Neuronal stem cell (in vitro differentiated cells): Measurements from ENCODE around the gene RER1.
A peak's percentile ranks its signal among the peaks of the same experiment; 100 is the strongest.

Experiments used
- DNase-seq: peaks from one replicate; pipeline ENCODE4 v3.0.0-alpha.2; 2013; ENCODE audit warnings: low spot score
- H2AFZ ChIP-seq: one replicate; pipeline ENCODE4 v1.6.1; 2013; ENCODE audit warnings: mild to moderate bottlenecking, low read length, inconsistent platforms
- H2AK5ac ChIP-seq: 2 replicates; pipeline ENCODE4 v1.6.1; 2013; ENCODE audit warnings: low read depth, mild to moderate bottlenecking, inconsistent platforms, low read length, moderate library complexity, mixed read lengths
- H2BK120ac ChIP-seq: 2 replicates; pipeline ENCODE4 v1.6.1; 2013; ENCODE audit warnings: low read depth, mild to moderate bottlenecking, inconsistent platforms, low read length, moderate library complexity, mixed read lengths
- H2BK12ac ChIP-seq: one replicate; pipeline ENCODE4 v1.6.1; 2013; ENCODE audit warnings: low read length, inconsistent platforms
- H2BK15ac ChIP-seq: 2 replicates; pipeline ENCODE4 v1.6.1; 2013; ENCODE audit warnings: mild to moderate bottlenecking, low read length, inconsistent platforms, mixed read lengths
- H2BK5ac ChIP-seq: one replicate; pipeline ENCODE4 v1.6.1; 2013; ENCODE audit warnings: inconsistent platforms, mild to moderate bottlenecking, low read length, moderate library complexity
- H3K14ac ChIP-seq: one replicate; pipeline ENCODE4 v1.6.1; 2013; ENCODE audit warnings: low read length, inconsistent platforms
- H3K18ac ChIP-seq: 2 replicates; pipeline ENCODE4 v1.6.1; 2013; ENCODE audit warnings: low read length, inconsistent platforms
- H3K23ac ChIP-seq: 2 replicates; pipeline ENCODE4 v1.6.1; 2013; ENCODE audit warnings: low read depth, mild to moderate bottlenecking, mixed read lengths, low read length, inconsistent platforms; ENCODE audit not compliant: poor library complexity
- H3K27ac ChIP-seq: replicated peaks from 3 replicates; pipeline ENCODE4 v1.5.1; 2013; ENCODE audit warnings: low read length, inconsistent platforms
- H3K27me3 ChIP-seq, 3 experiments: 2 replicates each; pipeline ENCODE4 v1.6.1; 2013; ENCODE audit warnings: low read length in 3 of 3, mild to moderate bottlenecking in 2 of 3, inconsistent platforms in 1 of 3, low read depth in 1 of 3, mixed read lengths in 1 of 3, moderate library complexity in 1 of 3; ENCODE audit not compliant: control insufficient read depth in 3 of 3, insufficient read depth in 3 of 3
- H3K36me3 ChIP-seq, 2 donors: replicated peaks in 1 of 2; 2 replicates each; pipeline ENCODE4 v1.6.1; 2013; ENCODE audit warnings: low read length in 2 of 2; ENCODE audit not compliant: control insufficient read depth in 2 of 2, insufficient read depth in 2 of 2
- H3K4ac ChIP-seq: 2 replicates; pipeline ENCODE4 v1.6.1; 2013; ENCODE audit warnings: inconsistent platforms, mild to moderate bottlenecking, low read length, moderate library complexity
- H3K4me1 ChIP-seq, 2 donors: 1 replicate in 1 of 2; 2 replicates in 1 of 2; pipeline ENCODE4 v1.6.1; 2013; ENCODE audit warnings: low read length in 2 of 2, low read depth in 1 of 2; ENCODE audit not compliant: control insufficient read depth in 2 of 2, insufficient read depth in 1 of 2
- H3K4me2 ChIP-seq: one replicate; pipeline ENCODE4 v1.6.1; 2013; ENCODE audit warnings: mild to moderate bottlenecking, low read length, inconsistent platforms; ENCODE audit not compliant: insufficient read depth, poor library complexity, severe bottlenecking
- H3K4me3 ChIP-seq, 2 donors: 2 replicates each; pipeline ENCODE4 v1.5.1; 2013; ENCODE audit warnings: low read length in 2 of 2, mild to moderate bottlenecking in 2 of 2, inconsistent platforms in 1 of 2, moderate library complexity in 1 of 2
- H3K79me1 ChIP-seq: one replicate; pipeline ENCODE4 v1.6.1; 2013; ENCODE audit warnings: low read depth, mild to moderate bottlenecking, inconsistent platforms, low read length, moderate library complexity
- H3K9ac ChIP-seq: one replicate; pipeline ENCODE4 v1.6.1; 2013; ENCODE audit warnings: mild to moderate bottlenecking, low read depth, low read length, inconsistent platforms; ENCODE audit not compliant: poor library complexity
- H3K9me3 ChIP-seq, 2 donors: replicated peaks in 1 of 2; 2 replicates each; pipeline versions ENCODE3 to v1.6.1; 2013; ENCODE audit warnings: low read length in 2 of 2, mild to moderate bottlenecking in 2 of 2, inconsistent platforms in 1 of 2, low read depth in 1 of 2, mixed read lengths in 1 of 2, moderate library complexity in 1 of 2; ENCODE audit not compliant: control insufficient read depth in 2 of 2, insufficient read depth in 1 of 2
- H4K8ac ChIP-seq: one replicate; pipeline ENCODE4 v1.6.1; 2013; ENCODE audit warnings: low read depth, mild to moderate bottlenecking, inconsistent platforms, low read length, moderate library complexity
- H4K91ac ChIP-seq: one replicate; pipeline ENCODE4 v1.6.1; 2013; ENCODE audit warnings: low read length, low read depth, mild to moderate bottlenecking, inconsistent platforms; ENCODE audit not compliant: poor library complexity
- WGBS, 2 donors: extraction: QIAGEN DNeasy Blood & Tissue Kit; methylation state at CpG; one replicate each; pipeline ENCODE4 v1.1.7; 2013; ENCODE audit warnings: missing lambda C conversion rate in 2 of 2, mixed read lengths in 1 of 2; ENCODE audit not compliant: insufficient read length in 2 of 2, insufficient replicate concordance in 1 of 2; ENCODE audit errors: extremely low coverage in 2 of 2; 5-methylcytosine and 5-hydroxymethylcytosine counted together

Gene RER1

GRCh38 chr1:2436876-2437275 is 45.2 kb downstream of the RER1 start:
- Histone ChIP-seq H3K4me3 (no peak overlapping the region), H3K27ac (no peak overlapping the region), H3K79me1 (peaks cover 4% of the 10 kb centered on the region), H3K14ac (no peak overlapping the region), H3K36me3 (no peaks in the 10 kb centered on the region), H2AFZ (no peak overlapping the region), H3K4ac (no peak overlapping the region), H2BK120ac (no peak overlapping the region), H3K9ac (no peak overlapping the region), H2BK12ac (no peak overlapping the region), H3K18ac (peak overlapping the region; percentile 2), H4K91ac (no peak overlapping the region), H3K23ac (no peak overlapping the region), H4K8ac (no peak overlapping the region), H2BK5ac (no peak overlapping the region), H3K4me1 (peaks cover 14 to 15% of the 10 kb centered on the region in 2 donors), H3K27me3 (peaks cover 0 to 74% (median 0%) of the 10 kb centered on the region in 3 experiments), H2AK5ac (peak overlapping the region; percentile 8), H3K4me2 (no peak overlapping the region), H3K9me3 (no peaks in the 10 kb centered on the region), H2BK15ac (peak overlapping the region; percentile 52)
- no CpG with 5 or more reads among the region's 7 CpGs for WGBS, 2 donors
- no peak for DNase-seq

GRCh38 chr1:2437617-2438016 is 46.0 kb downstream of the RER1 start:
- no CpG with 5 or more reads among the region's 15 CpGs for WGBS, 2 donors

GRCh38 chr1:2438038-2438437 is 46.4 kb downstream of the RER1 start:
- H2BK120ac ChIP-seq, result peak overlapping the region; percentile 96
- H3K9ac ChIP-seq, result peak overlapping the region; percentile 60
- H2AK5ac ChIP-seq, result peak overlapping the region; percentile 97
- no peak overlapping the region for H3K27ac ChIP-seq
- peak overlapping the region; percentile 82 for H2BK5ac ChIP-seq
- H3K14ac ChIP-seq, result peak overlapping the region; percentile 8
- DNase-seq, result no peak
- H3K18ac ChIP-seq, result peak overlapping the region; percentile 80
- H3K23ac ChIP-seq, result peak overlapping the region; percentile 89
- peak overlapping the region; percentile 37 for H3K4ac ChIP-seq
- no CpG with 5 or more reads among the region's 15 CpGs for WGBS, 2 donors
- H2BK12ac ChIP-seq, result peak overlapping the region; percentile 14
- H3K79me1 ChIP-seq, result peaks cover 4% of the 10 kb centered on the region
- H4K8ac ChIP-seq, result no peak overlapping the region
- no peaks in the 10 kb centered on the region for H3K36me3 ChIP-seq
- H3K4me1 ChIP-seq, result peaks cover 4 to 5% of the 10 kb centered on the region in 2 donors
- peaks cover 0 to 79% (median 8%) of the 10 kb centered on the region in 3 experiments for H3K27me3 ChIP-seq
- H3K9me3 ChIP-seq, result no peaks in the 10 kb centered on the region
- no peak overlapping the region for H3K4me3 ChIP-seq
- H2AFZ ChIP-seq, result no peak overlapping the region
- no peak overlapping the region for H4K91ac ChIP-seq
- H3K4me2 ChIP-seq, result no peak overlapping the region
- peak overlapping the region; percentile 92 for H2BK15ac ChIP-seq

More at GRCh38 chr1:2437617-2438016, 46.0 kb downstream of the RER1 start:
- Histone ChIP-seq H3K4me3 (peak overlapping the region in 1 of 2 donors; percentile 45), H3K4me1 (peaks cover 6 to 7% of the 10 kb centered on the region in 2 donors), H3K18ac (peak overlapping the region; percentile 19), H4K91ac (no peak overlapping the region), H3K9me3 (no peaks in the 10 kb centered on the region), H2AFZ (no peak overlapping the region), H3K4me2 (no peak overlapping the region), H3K27ac (no peak overlapping the region), H3K27me3 (peaks cover 0 to 79% (median 5%) of the 10 kb centered on the region in 3 experiments), H3K4ac (peak overlapping the region; percentile 59), H3K79me1 (peaks cover 4% of the 10 kb centered on the region), H3K14ac (no peak overlapping the region), H3K36me3 (no peaks in the 10 kb centered on the region), H4K8ac (no peak overlapping the region), H3K9ac (no peak overlapping the region), H3K23ac (no peak overlapping the region), H2AK5ac (peak overlapping the region; percentile 97), H2BK15ac (peak overlapping the region; percentile 92), H2BK5ac (peak overlapping the region; percentile 82), H2BK120ac (peak overlapping the region; percentile 96), H2BK12ac (peak overlapping the region; percentile 81)
- DNase-seq, result no peak

- no peak for DNase-seq
- H3K4me1 ChIP-seq, result peaks cover 3 to 5% of the 10 kb centered on the region in 2 donors
- H4K8ac ChIP-seq, result peak overlapping the region; percentile 23
- no peak overlapping the region for H4K91ac ChIP-seq
- H2BK12ac ChIP-seq, result peak overlapping the region; percentile 14
- peak overlapping the region; percentile 89 for H3K23ac ChIP-seq
- peaks cover 0 to 78% (median 10%) of the 10 kb centered on the region in 3 experiments for H3K27me3 ChIP-seq
- H3K9me3 ChIP-seq, result no peaks in the 10 kb centered on the region
- peak overlapping the region; percentile 96 for H2BK120ac ChIP-seq
- no peak overlapping the region for H3K4ac ChIP-seq
- H3K9ac ChIP-seq, result peak overlapping the region; percentile 44
- H3K18ac ChIP-seq, result peak overlapping the region; percentile 80
- H3K14ac ChIP-seq, result peak overlapping the region; percentile 56
- peak overlapping the region; percentile 97 for H2AK5ac ChIP-seq
- H3K4me2 ChIP-seq, result no peak overlapping the region
- no peaks in the 10 kb centered on the region for H3K36me3 ChIP-seq
- no peak overlapping the region for H3K27ac ChIP-seq
- H2BK5ac ChIP-seq, result peak overlapping the region; percentile 82
- no peak overlapping the region for H3K4me3 ChIP-seq
- H3K79me1 ChIP-seq, result peaks cover 4% of the 10 kb centered on the region
- H2BK15ac ChIP-seq, result peak overlapping the region; percentile 92
- WGBS, 2 donors, result no CpG with 5 or more reads among the region's 14 CpGs
- H2AFZ ChIP-seq, result no peak overlapping the region
Observed at GRCh38 chr1:2438641-2439040, 47.0 kb downstream of the RER1 start.
